AG09309 (cell line): Measurements from ENCODE around the gene ZDHHC3.

Source experiments
- DNase-seq: peaks from one replicate; pipeline ENCODE4 v3.0.0-alpha.2; 2010; ENCODE audit warnings: low read depth
- H3K4me3 ChIP-seq: 2 replicates; pipeline ENCODE4 v1.5.1; 2011; ENCODE audit warnings: mild to moderate bottlenecking, low read depth, low read length, moderate library complexity; ENCODE audit not compliant: control insufficient read depth
- CTCF ChIP-seq: IDR thresholded peaks from 2 replicates; pipeline ENCODE4 v1.5.1; 2011; ENCODE audit warnings: mild to moderate bottlenecking, low read depth, low read length, inconsistent platforms; ENCODE audit not compliant: insufficient read depth, control insufficient read depth; ENCODE audit errors: missing control alignments

ZDHHC3 gene

GRCh38 chr3:44905446-44906157, 70.4 kb downstream of the ZDHHC3 start:
- no peak for TF ChIP-seq CTCF
- no peak for DNase-seq
- H3K4me3 ChIP-seq: no peak overlapping the region

GRCh38 chr3:44903751-44904150, 72.2 kb downstream of the ZDHHC3 start:
- no peak overlapping the region for H3K4me3 ChIP-seq
- no peak for TF ChIP-seq CTCF
- DNase-seq: no peak

DNA sequence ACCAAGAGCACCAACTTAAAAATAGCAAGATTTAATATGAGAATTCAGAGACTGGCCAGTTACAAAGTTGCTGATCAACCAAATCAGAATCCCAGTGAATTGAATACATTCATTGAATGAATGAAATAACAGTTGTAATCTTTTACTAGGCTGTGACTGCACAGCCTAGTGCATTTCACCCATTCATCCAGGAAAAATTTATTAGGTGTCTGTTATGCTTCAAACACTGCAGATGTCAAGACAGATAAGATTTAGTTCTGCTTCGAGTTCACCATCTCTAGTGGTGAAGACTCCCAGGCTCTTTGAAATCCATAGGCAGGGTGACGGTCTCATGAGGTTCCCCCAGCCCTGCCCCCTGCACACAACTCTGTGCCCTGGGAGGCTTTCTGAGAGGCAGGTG, 72.7 kb downstream of the ZDHHC3 start:
- H3K4me3 ChIP-seq: no peak overlapping the region
- TF ChIP-seq CTCF: no peak
- no peak for DNase-seq

- TF ChIP-seq CTCF: no peak
- DNase-seq: no peak
Observed at GRCh38 chr3:44902628-44903027, 73.3 kb downstream of the ZDHHC3 start.

DNA sequence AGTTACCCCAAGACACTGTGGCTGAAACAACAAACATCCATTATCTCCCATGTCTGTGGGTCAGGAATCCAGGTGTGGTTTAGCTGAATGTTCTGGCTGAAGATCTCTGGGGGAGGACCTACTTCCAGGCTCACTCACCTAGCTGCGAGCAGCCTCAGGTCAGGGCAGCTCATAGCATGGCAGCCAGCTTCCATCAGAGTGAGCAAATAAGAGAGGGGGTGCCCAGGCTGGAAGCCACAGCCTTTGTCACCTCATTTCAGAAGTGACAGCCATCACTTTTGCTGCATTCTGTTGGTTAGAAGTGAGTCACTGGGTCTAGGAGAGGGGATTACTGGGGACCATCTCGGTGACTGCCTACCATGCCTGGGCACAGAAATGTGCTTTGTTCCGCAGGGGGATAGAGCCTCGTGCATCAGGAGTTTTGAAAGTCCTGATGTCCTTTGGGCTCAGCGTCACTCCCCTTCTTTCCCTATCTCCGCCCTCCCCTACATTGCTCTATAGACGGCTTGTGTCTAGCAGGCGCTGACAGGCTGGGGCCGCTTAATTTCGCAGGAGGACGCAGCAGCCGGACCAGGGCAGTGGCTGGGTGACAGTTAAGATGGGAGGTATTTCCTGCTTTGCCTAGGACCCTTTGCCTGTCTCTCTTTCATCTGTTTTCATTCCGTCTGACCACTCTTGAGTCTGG, 76.1 kb downstream of the ZDHHC3 start:
- no peak for DNase-seq
- no peak for TF ChIP-seq CTCF
- no peak overlapping the region for H3K4me3 ChIP-seq

More at GRCh38 chr3:44902628-44903027, 73.3 kb downstream of the ZDHHC3 start:
- no peak overlapping the region for H3K4me3 ChIP-seq

DNA sequence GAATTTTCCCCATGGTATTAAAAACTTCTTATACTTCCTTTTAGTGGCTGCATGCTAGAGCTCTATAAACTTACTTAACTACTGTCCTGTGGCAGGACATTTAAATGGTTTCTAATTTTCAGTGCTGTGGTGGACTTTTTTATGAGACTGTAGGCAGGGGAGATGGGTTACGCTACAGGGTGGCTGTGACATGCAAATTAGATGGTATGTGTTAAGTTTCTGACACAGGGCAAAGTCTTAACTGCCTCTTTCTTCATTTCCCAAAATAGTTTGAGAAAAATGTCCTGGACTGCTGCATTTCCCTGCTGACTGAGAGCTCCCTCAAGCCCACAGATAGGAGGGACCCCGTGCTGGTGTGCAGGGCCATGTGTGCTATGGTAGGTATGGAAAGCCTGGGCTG, 79.5 kb downstream of the ZDHHC3 start:
- no peak overlapping the region for H3K4me3 ChIP-seq
- no peak for TF ChIP-seq CTCF
- DNase-seq: no peak
